ENCODE measurements around the gene BCL2L2.

BCL2L2 gene

DNA sequence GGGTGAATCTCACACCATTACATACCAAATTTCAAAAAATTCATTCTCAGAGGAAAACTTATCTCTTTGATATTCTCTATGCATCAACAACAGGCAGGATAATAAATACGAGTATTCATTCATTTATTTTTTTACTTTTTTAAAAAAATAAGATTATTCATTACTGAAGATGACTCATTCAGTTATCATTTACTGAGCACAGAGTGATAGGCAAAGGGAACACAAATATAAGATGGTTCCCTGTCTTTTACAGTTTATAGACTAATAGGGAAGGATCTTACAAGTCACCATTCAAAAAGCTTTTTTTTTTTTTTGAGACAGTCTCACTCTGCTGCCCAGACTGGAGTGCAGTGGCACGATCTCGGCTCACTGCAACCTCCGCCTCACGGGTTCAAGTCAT lies 9.7 kb downstream of the BCL2L2 start:
- no CpG with 5 or more reads among the region's 5 CpGs for WGBS (ENCODE audit: insufficient coverage, insufficient read length)
- no peak overlapping the region for H3K4me3 ChIP-seq (ENCODE audit: low read length)
- no peaks in the 10 kb centered on the region for H3K27me3 ChIP-seq (ENCODE audit: control insufficient read depth, insufficient read depth, low read length)
- no peaks in the 10 kb centered on the region for H3K36me3 ChIP-seq (ENCODE audit: control insufficient read depth, insufficient read depth, low read length)
- H3K27ac ChIP-seq (ENCODE audit: low read length), result no peak overlapping the region
- 0 out of 2 replicates have a peak, but pooled peaks cover 1% of the 10 kb centered on the region for H3K4me1 ChIP-seq (ENCODE audit: control insufficient read depth, insufficient read depth, low read length)
- H3K9me3 ChIP-seq (ENCODE audit: control insufficient read depth, insufficient read depth, low read length), result no peaks in the 10 kb centered on the region
- no peak for DNase-seq (ENCODE audit: low read depth, low spot score)

DNA sequence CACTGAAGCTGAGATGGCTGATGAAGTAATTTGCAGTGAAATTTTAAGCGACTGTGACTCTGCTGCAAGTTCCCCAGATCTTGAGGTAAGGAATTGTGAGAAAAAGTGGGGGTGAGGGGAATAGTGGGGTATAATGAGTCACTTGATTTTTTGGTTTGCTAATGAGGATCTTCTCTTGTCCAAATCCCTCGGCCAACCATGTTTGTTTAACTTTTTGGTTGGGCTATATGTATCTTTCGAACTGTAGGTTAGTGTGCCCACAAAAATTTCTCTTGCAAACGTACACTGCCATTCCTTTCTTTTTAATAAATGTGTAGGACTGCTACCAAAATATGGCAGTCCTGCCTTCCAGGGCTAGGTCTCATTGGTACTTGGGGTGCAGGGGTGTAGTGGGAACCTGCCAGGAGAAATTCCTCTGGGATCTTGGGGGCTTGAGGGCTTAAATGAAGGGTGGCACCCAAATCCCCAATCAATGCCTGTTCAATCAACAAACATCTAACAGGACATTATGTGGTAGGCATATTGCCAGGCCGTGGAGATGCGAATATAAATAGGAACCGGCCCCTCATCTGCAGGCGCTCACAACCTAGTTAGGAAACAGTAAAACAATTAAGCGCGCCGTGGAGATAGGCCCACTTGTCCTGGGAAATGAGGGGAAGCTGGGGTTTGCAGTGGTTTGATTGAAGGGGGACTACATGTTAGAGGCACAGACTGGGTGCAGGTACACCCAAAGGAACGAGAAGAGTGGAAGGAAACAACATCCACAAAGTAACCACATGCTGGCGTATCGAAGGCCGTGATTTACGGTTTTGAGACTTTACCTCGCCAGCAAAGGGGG lies 13.3 kb downstream of the BCL2L2 start:
- no peak for DNase-seq (ENCODE audit: low read depth, low spot score)
- peaks cover 1% of the 10 kb centered on the region; the same call in 1 of the 2 replicates for H3K4me1 ChIP-seq (ENCODE audit: control insufficient read depth, insufficient read depth, low read length)
- peaks cover 17% of the 10 kb centered on the region for H3K36me3 ChIP-seq (ENCODE audit: control insufficient read depth, insufficient read depth, low read length)
- no peaks in the 10 kb centered on the region for H3K9me3 ChIP-seq (ENCODE audit: control insufficient read depth, insufficient read depth, low read length)
- WGBS (ENCODE audit: insufficient coverage, insufficient read length), result no CpG with 5 or more reads among the region's 17 CpGs
- peak overlapping the region; percentile 30; the same call in 1 of the 2 replicates for H3K4me3 ChIP-seq (ENCODE audit: low read length)
- H3K27ac ChIP-seq (ENCODE audit: low read length), result no peak overlapping the region
- H3K27me3 ChIP-seq (ENCODE audit: control insufficient read depth, insufficient read depth, low read length), result no peaks in the 10 kb centered on the region

DNA sequence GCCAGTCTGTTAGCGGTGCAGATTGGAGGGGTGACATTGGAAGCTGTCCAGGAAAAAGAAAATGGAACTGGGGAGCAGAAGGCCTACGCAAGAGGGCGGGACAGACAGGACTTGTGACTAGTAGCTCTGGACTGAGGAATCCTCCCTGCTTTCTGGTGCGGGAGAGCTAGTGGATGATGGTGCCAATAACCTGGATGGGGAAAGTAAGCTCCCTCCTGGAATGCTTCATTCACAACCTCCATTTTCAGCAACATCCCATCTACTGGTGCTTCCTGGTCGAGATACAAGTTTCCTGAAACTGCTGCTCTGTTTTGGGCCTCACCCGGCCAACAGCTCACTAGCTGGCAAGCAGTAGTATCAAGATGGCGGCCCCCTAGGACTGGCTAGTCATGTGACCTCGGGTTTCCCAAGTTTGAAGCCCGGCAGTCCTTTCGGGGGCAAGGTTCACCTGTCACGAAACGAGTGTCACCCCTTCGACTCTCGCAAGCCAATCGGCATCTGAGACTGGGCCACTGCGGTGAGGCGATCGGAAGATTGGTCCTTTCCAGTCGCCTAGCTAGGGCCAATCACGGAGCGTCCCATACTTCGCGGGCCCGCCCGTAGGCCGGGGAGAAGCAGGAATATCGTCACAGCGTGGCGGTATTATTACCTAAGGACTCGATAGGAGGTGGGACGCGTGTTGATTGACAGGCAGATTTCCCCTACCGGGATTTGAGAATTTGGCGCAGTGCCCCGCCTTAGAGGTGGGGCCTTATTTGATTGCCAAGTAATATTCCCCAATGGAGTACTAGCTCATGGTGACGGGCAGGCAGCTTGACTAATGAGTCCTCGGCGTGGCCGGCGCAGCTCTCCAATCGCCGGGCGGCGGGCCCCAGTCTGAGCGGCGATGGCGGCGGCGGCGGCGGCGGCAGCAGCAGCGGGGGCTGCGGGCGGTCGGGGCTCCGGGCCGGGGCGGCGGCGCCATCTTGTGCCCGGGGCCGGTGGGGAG lies 14.2 kb downstream of the BCL2L2 start, which contains the start of gene PABPN1:
Gene PABPN1, plus strand, starts transcription at position 874 of the 988 bp plus-strand sequence. Its CDS starts 13 bp downstream, at position 887.
- Histone ChIP-seq H3K27me3 (ENCODE audit: control insufficient read depth, insufficient read depth, low read length) (no peaks in the 10 kb centered on the region), H3K4me1 (ENCODE audit: control insufficient read depth, insufficient read depth, low read length) (peaks cover 1% of the 10 kb centered on the region; the same call in 1 of the 2 replicates), H3K4me3 (ENCODE audit: low read length) (peak within 1 kb of the TSS; percentile 92), H3K36me3 (ENCODE audit: control insufficient read depth, insufficient read depth, low read length) (peaks cover 18% of the 10 kb centered on the region), H3K27ac (ENCODE audit: low read length) (no peak within 1 kb of the TSS), H3K9me3 (ENCODE audit: control insufficient read depth, insufficient read depth, low read length) (no peaks in the 10 kb centered on the region)
- DNase-seq (ENCODE audit: low read depth, low spot score), result peak; percentile 99
- WGBS (ENCODE audit: insufficient coverage, insufficient read length), result no CpG with 5 or more reads among the region's 63 CpGs

DNA sequence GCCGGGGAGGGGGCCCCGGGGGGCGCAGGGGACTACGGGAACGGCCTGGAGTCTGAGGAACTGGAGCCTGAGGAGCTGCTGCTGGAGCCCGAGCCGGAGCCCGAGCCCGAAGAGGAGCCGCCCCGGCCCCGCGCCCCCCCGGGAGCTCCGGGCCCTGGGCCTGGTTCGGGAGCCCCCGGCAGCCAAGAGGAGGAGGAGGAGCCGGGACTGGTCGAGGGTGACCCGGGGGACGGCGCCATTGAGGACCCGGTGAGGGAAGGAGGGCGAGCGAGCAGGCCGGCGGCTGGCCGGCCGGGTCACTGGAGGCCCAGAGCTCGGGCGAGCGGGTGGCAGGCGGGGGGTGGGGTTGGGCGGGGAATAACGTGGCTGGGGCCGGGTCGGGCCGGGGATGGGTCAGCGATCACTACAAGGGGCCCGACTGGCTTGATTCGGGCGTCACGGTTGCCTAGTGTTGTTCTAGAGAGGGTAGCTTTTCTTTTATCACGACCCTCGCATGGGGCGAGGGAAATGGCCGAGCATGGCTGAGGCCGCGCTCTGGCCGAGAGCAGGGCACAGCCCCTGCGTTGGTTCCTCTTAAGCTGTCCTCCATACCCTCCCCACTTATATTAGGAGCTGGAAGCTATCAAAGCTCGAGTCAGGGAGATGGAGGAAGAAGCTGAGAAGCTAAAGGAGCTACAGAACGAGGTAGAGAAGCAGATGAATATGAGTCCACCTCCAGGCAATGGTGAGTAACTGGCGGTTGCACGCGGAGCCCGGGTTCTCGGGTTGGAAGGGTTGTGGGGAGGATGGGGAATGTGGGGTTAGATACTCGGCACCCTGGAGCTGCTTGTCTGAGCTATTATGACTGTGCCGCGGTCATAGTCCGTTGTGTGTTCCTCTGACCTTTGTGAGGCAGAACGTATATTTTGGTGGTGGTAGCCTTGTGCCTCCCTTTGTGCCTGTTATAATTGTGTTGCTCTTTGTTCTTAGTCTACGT lies 15.2 kb downstream of the BCL2L2 start:
- H3K27me3 ChIP-seq (ENCODE audit: control insufficient read depth, insufficient read depth, low read length), result no peaks in the 10 kb centered on the region
- peaks cover 1% of the 10 kb centered on the region; the same call in 1 of the 2 replicates for H3K4me1 ChIP-seq (ENCODE audit: control insufficient read depth, insufficient read depth, low read length)
- H3K27ac ChIP-seq (ENCODE audit: low read length), result no peak overlapping the region
- peak overlapping the region; percentile 92 for H3K4me3 ChIP-seq (ENCODE audit: low read length)
- no CpG with 5 or more reads among the region's 64 CpGs for WGBS (ENCODE audit: insufficient coverage, insufficient read length)
- H3K36me3 ChIP-seq (ENCODE audit: control insufficient read depth, insufficient read depth, low read length), result peaks cover 18% of the 10 kb centered on the region
- H3K9me3 ChIP-seq (ENCODE audit: control insufficient read depth, insufficient read depth, low read length), result no peaks in the 10 kb centered on the region
- no peak for DNase-seq (ENCODE audit: low read depth, low spot score)

DNA sequence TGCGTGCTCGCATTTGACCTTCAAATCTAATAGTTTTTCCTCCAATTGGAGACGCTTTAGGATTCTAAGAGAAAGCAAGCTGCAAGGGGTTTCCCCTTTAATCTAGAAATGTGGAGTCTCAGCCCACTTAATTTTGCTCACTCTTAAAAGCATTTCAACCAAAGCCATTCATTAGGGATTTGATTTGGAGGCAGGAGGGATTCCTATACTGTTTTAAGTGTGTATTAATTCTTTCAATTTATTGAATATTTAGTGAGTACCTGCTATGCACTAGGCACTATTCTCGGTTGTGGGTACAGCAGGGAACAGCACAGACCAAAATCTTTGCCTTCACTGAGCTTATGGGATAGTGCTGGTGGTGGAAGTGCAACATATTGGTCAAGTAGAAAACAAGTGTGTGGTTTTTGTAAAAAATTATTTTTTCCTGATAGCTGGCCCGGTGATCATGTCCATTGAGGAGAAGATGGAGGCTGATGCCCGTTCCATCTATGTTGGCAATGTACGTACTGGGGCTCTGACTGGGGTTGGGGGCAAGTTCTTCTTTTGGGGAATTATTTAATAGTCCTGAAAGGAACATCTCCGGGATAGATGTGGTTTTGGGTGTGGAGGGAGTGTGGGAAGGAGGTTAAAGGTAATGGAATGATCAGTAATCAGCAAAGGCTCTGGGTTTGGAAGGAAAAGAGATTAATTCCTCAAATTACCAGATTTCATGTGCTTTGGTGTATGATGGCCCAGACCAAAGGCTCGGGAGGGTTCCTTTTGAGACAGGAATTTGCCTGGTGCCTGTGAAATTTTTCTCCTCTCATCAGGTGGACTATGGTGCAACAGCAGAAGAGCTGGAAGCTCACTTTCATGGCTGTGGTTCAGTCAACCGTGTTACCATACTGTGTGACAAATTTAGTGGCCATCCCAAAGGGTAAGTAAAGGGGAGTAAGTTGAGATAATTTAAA lies 16.2 kb downstream of the BCL2L2 start:
- Histone ChIP-seq H3K4me1 (ENCODE audit: control insufficient read depth, insufficient read depth, low read length) (peaks cover 1% of the 10 kb centered on the region; the same call in 1 of the 2 replicates), H3K9me3 (ENCODE audit: control insufficient read depth, insufficient read depth, low read length) (no peaks in the 10 kb centered on the region), H3K27ac (ENCODE audit: low read length) (no peak overlapping the region), H3K27me3 (ENCODE audit: control insufficient read depth, insufficient read depth, low read length) (no peaks in the 10 kb centered on the region), H3K36me3 (ENCODE audit: control insufficient read depth, insufficient read depth, low read length) (peaks cover 18% of the 10 kb centered on the region), H3K4me3 (ENCODE audit: low read length) (peak overlapping the region; percentile 92; the same call in 1 of the 2 replicates)
- no peak for DNase-seq (ENCODE audit: low read depth, low spot score)
- WGBS (ENCODE audit: insufficient coverage, insufficient read length), result 100% methylated on average over 1 of the region's 10 CpGs

DNA sequence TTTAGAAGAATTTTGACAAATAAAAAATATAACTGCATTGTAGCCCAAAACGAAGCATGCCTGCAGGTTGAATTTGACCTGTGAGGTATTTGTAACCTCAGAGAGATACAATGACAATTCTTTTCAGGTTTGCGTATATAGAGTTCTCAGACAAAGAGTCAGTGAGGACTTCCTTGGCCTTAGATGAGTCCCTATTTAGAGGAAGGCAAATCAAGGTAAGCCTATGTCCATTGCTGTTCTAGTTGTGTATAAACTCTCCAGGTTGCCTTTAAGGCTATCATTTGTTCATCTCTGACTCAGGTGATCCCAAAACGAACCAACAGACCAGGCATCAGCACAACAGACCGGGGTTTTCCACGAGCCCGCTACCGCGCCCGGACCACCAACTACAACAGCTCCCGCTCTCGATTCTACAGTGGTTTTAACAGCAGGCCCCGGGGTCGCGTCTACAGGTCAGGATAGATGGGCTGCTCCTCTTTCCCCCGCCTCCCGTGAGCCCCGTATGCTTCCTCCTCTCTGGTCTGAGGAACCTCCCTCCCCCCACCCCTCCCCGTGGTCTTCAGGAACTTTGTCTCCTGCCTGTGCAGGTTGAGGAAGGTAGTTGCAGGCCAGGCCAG lies 17.3 kb downstream of the BCL2L2 start:
- Histone ChIP-seq H3K4me3 (ENCODE audit: low read length) (no peak overlapping the region), H3K27me3 (ENCODE audit: control insufficient read depth, insufficient read depth, low read length) (no peaks in the 10 kb centered on the region), H3K9me3 (ENCODE audit: control insufficient read depth, insufficient read depth, low read length) (no peaks in the 10 kb centered on the region), H3K36me3 (ENCODE audit: control insufficient read depth, insufficient read depth, low read length) (peaks cover 18% of the 10 kb centered on the region), H3K4me1 (ENCODE audit: control insufficient read depth, insufficient read depth, low read length) (peaks cover 1% of the 10 kb centered on the region; the same call in 1 of the 2 replicates), H3K27ac (ENCODE audit: low read length) (no peak overlapping the region)
- WGBS (ENCODE audit: insufficient coverage, insufficient read length), result no CpG with 5 or more reads among the region's 18 CpGs
- DNase-seq (ENCODE audit: low read depth, low spot score), result no peak

DNA sequence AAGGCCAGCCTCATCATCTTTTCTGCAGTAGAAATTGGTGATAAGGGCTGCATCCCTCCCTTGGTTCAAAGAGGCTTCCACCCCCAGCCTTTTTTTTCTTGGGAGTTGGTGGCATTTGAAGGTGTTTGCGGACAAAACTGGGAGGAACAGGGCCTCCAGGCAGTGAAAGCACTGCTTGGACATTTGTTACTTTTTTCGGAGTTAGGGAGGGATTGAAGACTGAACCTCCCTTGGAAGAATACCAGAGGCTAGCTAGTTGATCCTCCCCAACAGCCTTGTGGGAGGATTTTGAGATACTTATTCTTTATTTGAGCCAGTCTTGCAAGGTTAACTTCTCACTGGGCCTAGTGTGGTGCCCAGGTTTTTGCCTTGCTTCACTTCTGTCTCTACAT lies 17.8 kb downstream of the BCL2L2 start:
- Histone ChIP-seq H3K4me3 (ENCODE audit: low read length) (no peak overlapping the region), H3K36me3 (ENCODE audit: control insufficient read depth, insufficient read depth, low read length) (peaks cover 18% of the 10 kb centered on the region), H3K4me1 (ENCODE audit: control insufficient read depth, insufficient read depth, low read length) (peaks cover 1% of the 10 kb centered on the region; the same call in 1 of the 2 replicates), H3K9me3 (ENCODE audit: control insufficient read depth, insufficient read depth, low read length) (no peaks in the 10 kb centered on the region), H3K27ac (ENCODE audit: low read length) (no peak overlapping the region), H3K27me3 (ENCODE audit: control insufficient read depth, insufficient read depth, low read length) (no peaks in the 10 kb centered on the region)
- no CpG with 5 or more reads among the region's 2 CpGs for WGBS (ENCODE audit: insufficient coverage, insufficient read length)
- DNase-seq (ENCODE audit: low read depth, low spot score), result no peak

DNA sequence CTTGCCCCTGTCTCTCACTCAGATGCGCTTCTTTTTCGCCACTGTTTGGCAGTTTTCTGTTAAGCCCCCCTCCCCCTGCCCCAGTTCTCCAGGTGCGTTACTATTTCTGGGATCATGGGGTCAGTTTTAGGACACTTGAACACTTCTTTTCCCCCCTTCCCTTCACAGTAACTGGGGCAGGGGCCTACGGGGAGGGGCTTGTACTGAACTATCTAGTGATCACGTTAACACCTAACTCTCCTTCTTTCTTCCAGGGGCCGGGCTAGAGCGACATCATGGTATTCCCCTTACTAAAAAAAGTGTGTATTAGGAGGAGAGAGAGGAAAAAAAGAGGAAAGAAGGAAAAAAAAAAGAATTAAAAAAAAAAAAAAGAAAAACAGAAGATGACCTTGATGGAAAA lies 18.4 kb downstream of the BCL2L2 start:
- H3K36me3 ChIP-seq (ENCODE audit: control insufficient read depth, insufficient read depth, low read length), result peaks cover 18% of the 10 kb centered on the region
- peaks cover 1% of the 10 kb centered on the region; the same call in 1 of the 2 replicates for H3K4me1 ChIP-seq (ENCODE audit: control insufficient read depth, insufficient read depth, low read length)
- DNase-seq (ENCODE audit: low read depth, low spot score), result no peak
- no peak overlapping the region for H3K4me3 ChIP-seq (ENCODE audit: low read length)
- no peaks in the 10 kb centered on the region for H3K9me3 ChIP-seq (ENCODE audit: control insufficient read depth, insufficient read depth, low read length)
- no peak overlapping the region for H3K27ac ChIP-seq (ENCODE audit: low read length)
- no peaks in the 10 kb centered on the region for H3K27me3 ChIP-seq (ENCODE audit: control insufficient read depth, insufficient read depth, low read length)
- WGBS (ENCODE audit: insufficient coverage, insufficient read length), result no CpG with 5 or more reads among the region's 7 CpGs
